ENCODE measurements around the gene PCF11.
"Not testable (repeated sequence)": the region's sequence is repeated elsewhere in the genome, so short reads cannot be mapped to it uniquely, and the experiment has no call there.

Gene PCF11, protein sequence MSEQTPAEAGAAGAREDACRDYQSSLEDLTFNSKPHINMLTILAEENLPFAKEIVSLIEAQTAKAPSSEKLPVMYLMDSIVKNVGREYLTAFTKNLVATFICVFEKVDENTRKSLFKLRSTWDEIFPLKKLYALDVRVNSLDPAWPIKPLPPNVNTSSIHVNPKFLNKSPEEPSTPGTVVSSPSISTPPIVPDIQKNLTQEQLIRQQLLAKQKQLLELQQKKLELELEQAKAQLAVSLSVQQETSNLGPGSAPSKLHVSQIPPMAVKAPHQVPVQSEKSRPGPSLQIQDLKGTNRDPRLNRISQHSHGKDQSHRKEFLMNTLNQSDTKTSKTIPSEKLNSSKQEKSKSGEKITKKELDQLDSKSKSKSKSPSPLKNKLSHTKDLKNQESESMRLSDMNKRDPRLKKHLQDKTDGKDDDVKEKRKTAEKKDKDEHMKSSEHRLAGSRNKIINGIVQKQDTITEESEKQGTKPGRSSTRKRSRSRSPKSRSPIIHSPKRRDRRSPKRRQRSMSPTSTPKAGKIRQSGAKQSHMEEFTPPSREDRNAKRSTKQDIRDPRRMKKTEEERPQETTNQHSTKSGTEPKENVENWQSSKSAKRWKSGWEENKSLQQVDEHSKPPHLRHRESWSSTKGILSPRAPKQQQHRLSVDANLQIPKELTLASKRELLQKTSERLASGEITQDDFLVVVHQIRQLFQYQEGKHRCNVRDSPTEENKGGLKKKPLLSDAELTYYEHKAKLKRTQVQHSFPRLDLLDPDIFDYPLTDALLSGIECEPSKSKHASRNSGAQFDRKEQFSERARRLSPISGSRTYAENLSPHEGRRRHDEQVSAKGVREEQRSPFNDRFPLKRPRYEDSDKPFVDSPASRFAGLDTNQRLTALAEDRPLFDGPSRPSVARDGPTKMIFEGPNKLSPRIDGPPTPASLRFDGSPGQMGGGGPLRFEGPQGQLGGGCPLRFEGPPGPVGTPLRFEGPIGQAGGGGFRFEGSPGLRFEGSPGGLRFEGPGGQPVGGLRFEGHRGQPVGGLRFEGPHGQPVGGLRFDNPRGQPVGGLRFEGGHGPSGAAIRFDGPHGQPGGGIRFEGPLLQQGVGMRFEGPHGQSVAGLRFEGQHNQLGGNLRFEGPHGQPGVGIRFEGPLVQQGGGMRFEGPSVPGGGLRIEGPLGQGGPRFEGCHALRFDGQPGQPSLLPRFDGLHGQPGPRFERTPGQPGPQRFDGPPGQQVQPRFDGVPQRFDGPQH (N-terminal part only)

GRCh38 chr11:83156996-83157593 is at the start of gene PCF11:
Gene PCF11 (plus strand): TSS chr11:83157131. CDS start chr11:83157440, 309 bp downstream.
- no peak for DNase-seq

GRCh38 chr11:83112886-83113285 is 44.0 kb upstream of the PCF11 start:
- DNase-seq = no peak

DNA sequence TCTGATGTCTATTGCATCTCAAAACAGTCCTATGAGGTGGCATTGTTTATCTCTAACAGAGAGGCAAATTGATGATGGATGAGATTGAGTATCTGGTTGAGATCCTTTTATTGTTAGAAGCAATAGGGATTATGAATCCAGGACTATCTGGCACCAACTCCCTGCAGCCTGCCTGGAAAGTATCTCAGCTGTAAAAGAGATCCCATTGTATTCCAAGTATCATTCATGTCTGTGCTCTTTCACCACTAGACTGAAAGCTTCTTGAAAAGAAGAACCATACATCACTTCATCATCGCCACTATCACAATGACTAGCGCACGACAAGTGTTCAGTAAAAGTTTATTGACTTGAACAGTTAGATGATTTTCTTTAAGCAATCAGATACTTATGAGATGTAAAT is 41.9 kb upstream of the PCF11 start:
- no peak for DNase-seq

DNA sequence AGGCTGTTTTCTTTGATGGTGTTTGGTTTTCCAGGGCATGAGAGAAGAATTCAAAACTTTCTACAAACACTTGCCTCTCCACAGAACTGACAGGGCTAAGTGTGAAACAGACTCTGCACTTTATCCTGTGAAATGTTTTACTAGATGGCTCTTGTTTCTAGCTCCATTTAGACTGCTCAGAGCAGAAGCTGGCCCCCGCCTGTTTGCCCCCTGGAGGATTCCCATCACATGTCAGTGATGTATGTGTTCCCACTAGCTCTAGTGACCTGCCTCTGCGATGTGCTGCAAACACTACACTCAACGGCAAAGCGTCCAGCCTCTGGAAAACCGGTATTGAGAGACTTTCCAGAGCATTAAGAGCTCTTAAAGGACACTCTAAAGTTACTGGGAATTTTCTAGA is 41.4 kb upstream of the PCF11 start:
- DNase-seq = no peak

- DNase-seq = no peak
These were observed 40.8 kb upstream of the PCF11 start for GRCh38 chr11:83116015-83116641.

GRCh38 chr11:83118814-83119213 is 38.1 kb upstream of the PCF11 start:
- DNase-seq = no peak

DNA sequence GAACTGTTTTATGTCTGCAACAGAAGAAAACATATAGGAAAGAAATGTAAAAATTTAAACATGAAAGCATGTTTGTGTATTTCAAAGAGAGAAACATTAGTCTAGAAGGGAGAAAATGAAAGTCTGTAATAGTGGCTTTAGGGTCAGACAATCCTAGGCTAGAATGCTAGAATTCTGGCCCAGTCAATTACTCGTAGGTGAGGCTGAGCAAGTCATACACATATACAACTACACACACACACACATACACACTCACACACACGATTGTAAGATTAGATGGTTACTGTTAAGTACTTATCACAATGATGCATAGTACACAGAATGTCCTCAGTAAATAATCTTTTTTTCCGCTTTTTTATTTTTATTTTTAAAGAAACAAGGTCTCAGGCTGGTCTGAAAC is 37.7 kb upstream of the PCF11 start:
- DNase-seq = no peak

GRCh38 chr11:83120327-83120726 is 36.6 kb upstream of the PCF11 start:
- DNase-seq = no peak

DNA sequence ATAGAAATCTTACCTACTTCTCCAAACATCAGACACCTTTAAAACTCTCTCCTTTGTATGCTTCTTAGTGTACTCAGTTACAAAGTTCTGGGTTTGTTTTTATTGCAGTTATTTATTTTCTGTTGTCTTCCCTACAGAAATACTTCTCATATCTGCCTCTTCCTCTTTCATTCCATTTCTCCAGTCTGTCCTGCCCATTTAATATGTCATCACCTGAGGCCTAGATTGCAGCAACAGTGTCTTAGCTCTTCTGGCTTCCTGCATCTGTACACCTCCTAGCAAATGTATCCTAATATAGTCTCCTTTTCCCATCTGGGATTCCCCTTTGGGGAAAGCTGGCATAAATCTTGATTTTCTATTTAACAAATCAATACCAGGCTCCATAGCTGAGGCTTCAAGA is 34.9 kb upstream of the PCF11 start:
- no peak for DNase-seq

DNA sequence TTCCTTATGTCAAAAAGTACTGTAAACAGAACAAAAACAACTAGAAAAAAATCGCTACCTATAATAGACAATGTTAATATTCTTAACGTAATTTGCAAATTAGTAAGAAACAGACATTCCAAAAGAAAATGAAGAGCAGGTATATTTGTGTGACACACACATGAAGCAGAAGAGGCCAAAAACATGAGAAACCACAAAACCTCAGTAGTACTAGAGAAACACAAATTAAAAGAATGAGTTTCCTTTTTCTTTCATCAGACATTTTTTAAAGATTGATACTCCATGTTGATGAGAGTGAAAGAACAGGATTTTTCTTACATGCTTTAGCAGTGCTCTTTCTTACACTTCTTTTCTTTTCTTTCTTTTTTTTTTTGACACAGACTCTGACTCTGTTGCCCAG is 34.2 kb upstream of the PCF11 start:
- no peak for DNase-seq

DNA sequence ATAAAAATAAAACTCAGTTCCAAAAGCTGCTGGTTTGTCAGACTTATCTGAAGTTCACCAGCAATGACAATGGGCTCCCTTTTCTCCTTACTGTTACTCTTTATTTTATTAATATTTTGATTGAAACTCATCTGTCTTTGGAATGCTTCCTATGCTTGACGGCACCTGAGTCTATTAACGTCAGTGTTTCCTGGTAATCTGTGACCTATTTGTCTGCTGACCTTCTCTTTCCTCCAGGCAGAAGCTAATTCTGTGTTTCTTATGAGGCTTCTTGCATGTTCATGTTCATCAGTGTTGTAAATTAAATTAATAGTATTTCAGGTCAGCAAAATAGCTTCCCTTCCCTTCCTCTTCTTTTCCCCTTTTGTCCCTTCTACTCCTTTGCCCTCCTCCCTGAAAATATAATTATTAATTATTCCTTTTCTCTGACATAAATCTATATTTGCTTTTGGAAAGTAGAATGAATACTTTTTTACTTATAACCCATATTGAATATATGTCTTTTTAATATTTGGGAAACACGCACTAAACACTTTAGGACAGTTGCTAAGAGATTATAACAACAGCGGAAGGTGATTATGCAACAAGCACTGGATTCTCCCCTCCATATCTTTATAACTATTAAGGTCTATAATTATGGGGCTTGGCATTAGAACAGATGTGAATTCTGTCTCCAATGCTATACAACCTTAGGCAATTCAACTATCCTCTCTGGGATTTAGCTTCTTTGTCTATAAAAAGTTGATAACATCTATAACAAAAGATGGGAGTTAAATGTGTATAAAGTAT is 32.1 kb upstream of the PCF11 start:
- DNase-seq = no peak

DNA sequence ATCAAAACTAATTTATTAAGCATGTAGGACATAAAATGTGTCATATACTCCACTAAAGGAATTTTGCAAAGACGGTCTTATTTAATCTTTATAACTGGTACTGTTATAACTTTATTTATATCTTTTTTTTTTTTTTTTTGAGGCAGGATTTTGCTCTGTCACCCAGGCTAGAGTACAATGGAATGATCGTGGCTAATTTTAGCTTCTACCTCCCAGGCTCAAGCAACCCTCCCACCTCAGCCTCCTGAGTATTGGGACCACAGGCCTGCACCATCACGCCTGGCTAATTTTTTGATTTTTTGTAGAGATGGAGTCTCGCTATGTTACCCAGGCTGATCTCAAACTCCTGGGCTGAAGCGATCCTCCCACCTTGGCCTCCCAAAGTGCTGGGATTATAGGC is 31.4 kb upstream of the PCF11 start:
- no peak for DNase-seq

- DNase-seq = no peak
These were observed 29.7 kb upstream of the PCF11 start for GRCh38 chr11:83127310-83127637.

- DNase-seq = no peak
These were observed 24.7 kb upstream of the PCF11 start for GRCh38 chr11:83132191-83132590.

- DNase-seq = not testable (repeated sequence)
These were observed 23.7 kb upstream of the PCF11 start for GRCh38 chr11:83133266-83133665.

GRCh38 chr11:83139310-83139709 is 17.6 kb upstream of the PCF11 start:
- DNase-seq = no peak

- DNase-seq = no peak
These were observed 16.1 kb upstream of the PCF11 start for GRCh38 chr11:83140691-83141455.

DNA sequence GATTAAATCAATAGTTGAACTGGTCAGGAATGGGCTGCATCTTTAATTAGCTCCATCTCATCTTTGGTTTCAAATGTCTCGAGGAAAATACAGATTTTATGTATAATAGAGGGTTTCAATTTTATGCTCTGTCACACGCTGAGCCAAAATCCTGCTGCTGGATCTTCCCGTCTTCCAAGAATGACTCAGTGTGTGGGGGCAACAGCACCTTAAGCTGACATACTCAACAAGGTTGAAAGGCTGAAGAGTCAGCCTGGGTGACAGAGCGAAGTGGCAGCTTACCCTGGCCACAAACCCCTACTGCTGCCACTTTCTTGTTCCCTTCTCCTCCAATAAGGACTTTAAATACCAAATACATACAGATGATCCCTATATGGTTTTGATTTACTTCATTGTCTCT is 9.0 kb upstream of the PCF11 start:
- DNase-seq = no peak

DNA sequence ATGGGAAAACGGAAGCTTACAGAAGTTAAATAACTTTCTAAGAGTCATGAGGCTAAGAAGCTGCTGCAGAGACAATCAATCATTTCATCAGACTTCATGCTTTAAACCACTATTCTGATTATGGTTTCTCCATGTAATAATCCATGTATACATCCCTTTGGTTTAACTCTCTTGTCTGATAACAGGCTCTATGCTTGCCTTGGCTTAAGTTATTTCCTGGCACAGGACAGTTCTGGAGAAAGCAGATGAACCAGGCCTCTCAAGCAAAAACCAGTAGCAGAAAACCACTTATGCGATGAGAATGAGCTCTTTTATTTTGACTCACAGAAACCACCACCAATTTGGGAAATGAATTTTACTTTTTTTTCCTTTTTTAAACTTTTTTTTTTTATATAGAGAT is 6.5 kb upstream of the PCF11 start:
- DNase-seq = no peak

GRCh38 chr11:83151274-83151977 is 5.5 kb upstream of the PCF11 start:
- DNase-seq = no peak
